ENCODE data around the gene PRPS2.

Gene PRPS2

DNA sequence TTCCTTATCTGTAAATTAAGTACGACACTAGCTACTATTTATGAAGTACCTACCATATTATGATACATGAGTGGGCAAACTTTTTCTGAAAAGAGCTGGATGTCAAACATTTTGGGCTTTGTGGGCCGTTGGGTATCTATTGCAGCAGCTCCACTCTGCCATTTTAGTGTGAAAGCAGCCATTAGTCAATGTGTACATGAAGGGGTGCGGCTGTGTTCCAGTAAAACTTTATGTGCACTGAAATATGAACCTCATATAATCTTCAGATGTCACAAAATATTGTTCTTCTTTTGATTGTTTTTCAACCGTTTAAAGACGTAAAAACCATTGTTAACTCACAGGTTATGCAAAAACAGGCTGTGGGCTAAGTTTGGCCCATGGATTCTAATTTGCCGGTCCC, 14.1 kb downstream of the PRPS2 start:
- no peaks in the 10 kb centered on the region for H3K79me2 ChIP-seq (ENCODE audit: control insufficient read depth, insufficient read depth, low read length, unreplicated experiment)
- peaks cover 10% of the 10 kb centered on the region; the same call in 1 of the 2 replicates for H3K36me3 ChIP-seq (ENCODE audit: insufficient read depth, low read length)
- no peak overlapping the region for H2AFZ ChIP-seq (ENCODE audit: low read length, unreplicated experiment)
- no peaks in the 10 kb centered on the region for H3K4me1 ChIP-seq (ENCODE audit: control insufficient read depth, insufficient read depth, low read length, unreplicated experiment)
- H3K27ac ChIP-seq (ENCODE audit: low read depth, low read length) = no peak overlapping the region
- H3K27me3 ChIP-seq (ENCODE audit: insufficient read depth, low read length) = no peaks in the 10 kb centered on the region
- H3K4me3 ChIP-seq (ENCODE audit: low read depth, low read length) = no peak overlapping the region

- H3K36me3 ChIP-seq (ENCODE audit: insufficient read depth, low read length) = peaks cover 6% of the 10 kb centered on the region; the same call in 1 of the 2 replicates
- H3K27me3 ChIP-seq (ENCODE audit: insufficient read depth, low read length) = no peaks in the 10 kb centered on the region
- H3K4me3 ChIP-seq (ENCODE audit: low read depth, low read length) = no peak overlapping the region
- no peak overlapping the region for H2AFZ ChIP-seq (ENCODE audit: low read length, unreplicated experiment)
- no peaks in the 10 kb centered on the region for H3K79me2 ChIP-seq (ENCODE audit: control insufficient read depth, insufficient read depth, low read length, unreplicated experiment)
- no peak overlapping the region for H3K27ac ChIP-seq (ENCODE audit: low read depth, low read length)
- H3K4me1 ChIP-seq (ENCODE audit: control insufficient read depth, insufficient read depth, low read length, unreplicated experiment) = no peaks in the 10 kb centered on the region
Measured at GRCh38 chrX:12811658-12812057, 20.4 kb downstream of the PRPS2 start.

DNA sequence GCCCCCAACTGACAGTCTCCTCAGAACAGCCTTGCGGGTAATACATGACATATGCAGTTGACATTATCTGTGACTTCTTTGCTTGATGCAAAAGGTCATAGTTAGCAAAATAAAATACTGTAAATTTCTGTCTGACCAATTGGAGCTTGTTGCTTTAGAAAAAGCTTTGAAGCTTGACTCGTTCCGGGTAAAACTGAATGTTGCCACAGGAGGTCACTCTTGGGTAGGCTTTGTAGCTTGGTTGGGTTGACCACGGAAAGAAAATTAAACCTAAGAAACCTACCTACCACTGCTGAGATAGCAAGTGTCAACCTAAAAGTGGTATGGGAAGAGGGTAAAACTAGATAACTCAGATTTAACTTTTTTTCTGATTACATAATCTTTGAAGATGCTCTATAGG, 23.2 kb downstream of the PRPS2 start:
- 0 out of 2 replicates have a peak, but pooled peaks cover 3% of the 10 kb centered on the region for H3K36me3 ChIP-seq (ENCODE audit: insufficient read depth, low read length)
- H3K79me2 ChIP-seq (ENCODE audit: control insufficient read depth, insufficient read depth, low read length, unreplicated experiment) = no peaks in the 10 kb centered on the region
- H3K27me3 ChIP-seq (ENCODE audit: insufficient read depth, low read length) = no peaks in the 10 kb centered on the region
- H2AFZ ChIP-seq (ENCODE audit: low read length, unreplicated experiment) = no peak overlapping the region
- no peak overlapping the region for H3K4me3 ChIP-seq (ENCODE audit: low read depth, low read length)
- H3K4me1 ChIP-seq (ENCODE audit: control insufficient read depth, insufficient read depth, low read length, unreplicated experiment) = no peaks in the 10 kb centered on the region
- no peak overlapping the region for H3K27ac ChIP-seq (ENCODE audit: low read depth, low read length)

DNA sequence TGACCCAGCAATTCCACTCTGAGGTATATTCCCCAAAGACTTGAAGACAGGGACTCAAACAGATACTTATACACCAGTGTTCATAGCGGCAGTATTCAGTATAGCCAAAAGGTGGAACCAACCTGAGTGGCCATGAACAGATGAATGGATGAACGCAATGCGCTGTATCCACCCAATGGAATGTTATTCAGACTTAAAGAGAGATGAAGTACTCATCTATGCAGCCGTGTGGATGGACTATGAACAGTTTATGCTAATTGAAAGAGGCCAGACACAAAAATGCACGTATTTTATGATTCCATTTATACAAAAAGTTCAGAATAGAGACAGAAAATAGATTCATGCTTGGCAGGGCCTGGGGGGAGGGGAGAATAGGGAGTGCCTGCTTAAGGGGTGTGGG, 26.3 kb downstream of the PRPS2 start:
- no peak overlapping the region for H2AFZ ChIP-seq (ENCODE audit: low read length, unreplicated experiment)
- no peak overlapping the region for H3K27ac ChIP-seq (ENCODE audit: low read depth, low read length)
- no peaks in the 10 kb centered on the region for H3K79me2 ChIP-seq (ENCODE audit: control insufficient read depth, insufficient read depth, low read length, unreplicated experiment)
- no peaks in the 10 kb centered on the region for H3K27me3 ChIP-seq (ENCODE audit: insufficient read depth, low read length)
- no peaks in the 10 kb centered on the region for H3K4me1 ChIP-seq (ENCODE audit: control insufficient read depth, insufficient read depth, low read length, unreplicated experiment)
- peaks cover 12% of the 10 kb centered on the region; the same call in 1 of the 2 replicates for H3K36me3 ChIP-seq (ENCODE audit: insufficient read depth, low read length)
- H3K4me3 ChIP-seq (ENCODE audit: low read depth, low read length) = no peak overlapping the region

GRCh38 chrX:12819222-12819621, 28.0 kb downstream of the PRPS2 start:
- H2AFZ ChIP-seq (ENCODE audit: low read length, unreplicated experiment) = no peak overlapping the region
- no peak overlapping the region for H3K4me3 ChIP-seq (ENCODE audit: low read depth, low read length)
- no peaks in the 10 kb centered on the region for H3K79me2 ChIP-seq (ENCODE audit: control insufficient read depth, insufficient read depth, low read length, unreplicated experiment)
- H3K27me3 ChIP-seq (ENCODE audit: insufficient read depth, low read length) = no peaks in the 10 kb centered on the region
- no peaks in the 10 kb centered on the region for H3K4me1 ChIP-seq (ENCODE audit: control insufficient read depth, insufficient read depth, low read length, unreplicated experiment)
- no peak overlapping the region for H3K27ac ChIP-seq (ENCODE audit: low read depth, low read length)
- H3K36me3 ChIP-seq (ENCODE audit: insufficient read depth, low read length) = peaks cover 13% of the 10 kb centered on the region; the same call in 1 of the 2 replicates

- Histone ChIP-seq H3K27me3 (ENCODE audit: insufficient read depth, low read length) (no peaks in the 10 kb centered on the region), H3K27ac (ENCODE audit: low read depth, low read length) (no peak overlapping the region), H2AFZ (ENCODE audit: low read length, unreplicated experiment) (no peak overlapping the region), H3K79me2 (ENCODE audit: control insufficient read depth, insufficient read depth, low read length, unreplicated experiment) (no peaks in the 10 kb centered on the region), H3K36me3 (ENCODE audit: insufficient read depth, low read length) (peaks cover 21% of the 10 kb centered on the region; the same call in 1 of the 2 replicates), H3K4me1 (ENCODE audit: control insufficient read depth, insufficient read depth, low read length, unreplicated experiment) (peaks cover 4% of the 10 kb centered on the region), H3K4me3 (ENCODE audit: low read depth, low read length) (no peak overlapping the region)
Measured at GRCh38 chrX:12820737-12821136, 29.5 kb downstream of the PRPS2 start.

GRCh38 chrX:12824944-12825343, 33.7 kb downstream of the PRPS2 start:
- H3K79me2 ChIP-seq (ENCODE audit: control insufficient read depth, insufficient read depth, low read length, unreplicated experiment) = no peaks in the 10 kb centered on the region
- no peak overlapping the region for H2AFZ ChIP-seq (ENCODE audit: low read length, unreplicated experiment)
- no peak overlapping the region for H3K4me3 ChIP-seq (ENCODE audit: low read depth, low read length)
- H3K36me3 ChIP-seq (ENCODE audit: insufficient read depth, low read length) = peaks cover 21% of the 10 kb centered on the region; the same call in 1 of the 2 replicates
- H3K27me3 ChIP-seq (ENCODE audit: insufficient read depth, low read length) = peaks cover 19% of the 10 kb centered on the region
- peaks cover 4% of the 10 kb centered on the region for H3K4me1 ChIP-seq (ENCODE audit: control insufficient read depth, insufficient read depth, low read length, unreplicated experiment)
- no peak overlapping the region for H3K27ac ChIP-seq (ENCODE audit: low read depth, low read length)

- H3K4me3 ChIP-seq (ENCODE audit: low read depth, low read length) = no peak overlapping the region
- H3K27ac ChIP-seq (ENCODE audit: low read depth, low read length) = no peak overlapping the region
- no peaks in the 10 kb centered on the region for H3K79me2 ChIP-seq (ENCODE audit: control insufficient read depth, insufficient read depth, low read length, unreplicated experiment)
- no peak overlapping the region for H2AFZ ChIP-seq (ENCODE audit: low read length, unreplicated experiment)
- H3K27me3 ChIP-seq (ENCODE audit: insufficient read depth, low read length) = peaks cover 19% of the 10 kb centered on the region
- peaks cover 4% of the 10 kb centered on the region for H3K4me1 ChIP-seq (ENCODE audit: control insufficient read depth, insufficient read depth, low read length, unreplicated experiment)
- H3K36me3 ChIP-seq (ENCODE audit: insufficient read depth, low read length) = peaks cover 16% of the 10 kb centered on the region; the same call in 1 of the 2 replicates
Measured at GRCh38 chrX:12825801-12826200, 34.6 kb downstream of the PRPS2 start.

DNA sequence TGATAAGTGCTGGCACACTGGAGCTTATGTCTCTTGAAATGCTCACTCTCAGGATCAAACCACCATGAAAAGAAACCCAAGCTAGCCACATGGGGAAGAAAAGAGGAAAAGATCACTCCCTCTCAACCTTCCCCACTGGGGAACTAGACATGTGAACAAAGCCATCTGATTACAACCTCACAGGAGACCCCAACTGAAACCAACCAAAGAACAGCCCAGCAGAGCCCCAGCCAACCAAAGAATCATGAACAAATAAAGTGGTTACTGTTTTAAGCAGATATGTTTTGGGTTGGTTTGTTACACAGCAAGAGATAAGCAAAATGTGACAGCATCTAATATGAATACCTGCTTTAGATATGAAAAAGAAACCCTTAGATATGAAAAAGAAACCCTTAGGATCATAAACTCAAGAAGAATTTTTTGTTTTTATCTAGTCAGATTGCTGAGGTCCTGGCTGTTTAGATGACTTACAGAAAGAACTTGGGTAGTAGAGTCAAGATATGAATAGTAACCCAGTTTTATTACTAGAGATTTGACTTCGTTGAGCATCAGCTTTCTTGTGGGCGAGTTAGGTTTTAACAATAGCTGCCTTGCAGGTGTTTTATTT, 52.0 kb downstream of the PRPS2 start:
- Histone ChIP-seq H3K36me3 (ENCODE audit: insufficient read depth, low read length) (no peaks in the 10 kb centered on the region), H3K4me1 (ENCODE audit: control insufficient read depth, insufficient read depth, low read length, unreplicated experiment) (no peaks in the 10 kb centered on the region), H3K4me3 (ENCODE audit: low read depth, low read length) (no peak overlapping the region), H3K27ac (ENCODE audit: low read depth, low read length) (no peak overlapping the region), H3K79me2 (ENCODE audit: control insufficient read depth, insufficient read depth, low read length, unreplicated experiment) (no peaks in the 10 kb centered on the region), H3K27me3 (ENCODE audit: insufficient read depth, low read length) (0 out of 2 replicates have a peak, but pooled peaks cover 7% of the 10 kb centered on the region), H2AFZ (ENCODE audit: low read length, unreplicated experiment) (no peak overlapping the region)

DNA sequence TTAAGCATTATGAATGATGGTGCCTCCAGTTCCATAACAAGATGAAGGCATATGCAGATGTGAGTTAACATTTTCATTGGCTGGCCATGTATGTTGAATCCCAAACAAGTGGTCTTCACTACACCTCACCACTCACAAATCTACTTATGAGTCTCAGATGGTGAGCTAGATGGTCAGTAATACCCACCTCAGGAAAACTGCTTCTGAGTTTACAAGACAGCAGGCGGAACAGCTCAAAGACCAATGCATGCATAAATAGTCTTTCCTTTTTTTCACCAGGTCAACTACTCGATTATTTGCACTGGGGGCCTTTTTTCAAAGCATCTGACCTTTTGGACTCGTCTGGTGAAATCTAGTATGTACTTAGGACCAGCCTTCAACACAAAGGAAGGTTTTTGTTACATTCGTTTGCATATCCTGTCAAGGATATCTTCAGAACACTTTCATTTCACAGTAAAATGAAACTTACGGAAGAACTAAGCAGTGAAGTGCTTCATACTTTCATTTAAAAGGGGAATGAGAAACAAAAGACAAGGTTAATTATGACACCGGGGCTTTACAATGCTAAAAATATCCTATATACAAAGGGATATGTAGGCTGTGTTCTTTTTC, 52.6 kb downstream of the PRPS2 start:
- no peaks in the 10 kb centered on the region for H3K79me2 ChIP-seq (ENCODE audit: control insufficient read depth, insufficient read depth, low read length, unreplicated experiment)
- no peak overlapping the region for H3K4me3 ChIP-seq (ENCODE audit: low read depth, low read length)
- H3K27me3 ChIP-seq (ENCODE audit: insufficient read depth, low read length) = 0 out of 2 replicates have a peak, but pooled peaks cover 7% of the 10 kb centered on the region
- H2AFZ ChIP-seq (ENCODE audit: low read length, unreplicated experiment) = no peak overlapping the region
- H3K36me3 ChIP-seq (ENCODE audit: insufficient read depth, low read length) = no peaks in the 10 kb centered on the region
- no peak overlapping the region for H3K27ac ChIP-seq (ENCODE audit: low read depth, low read length)
- no peaks in the 10 kb centered on the region for H3K4me1 ChIP-seq (ENCODE audit: control insufficient read depth, insufficient read depth, low read length, unreplicated experiment)

- Histone ChIP-seq H2AFZ (ENCODE audit: low read length, unreplicated experiment) (no peak overlapping the region), H3K36me3 (ENCODE audit: insufficient read depth, low read length) (no peaks in the 10 kb centered on the region), H3K4me1 (ENCODE audit: control insufficient read depth, insufficient read depth, low read length, unreplicated experiment) (no peaks in the 10 kb centered on the region), H3K4me3 (ENCODE audit: low read depth, low read length) (no peak overlapping the region), H3K79me2 (ENCODE audit: control insufficient read depth, insufficient read depth, low read length, unreplicated experiment) (no peaks in the 10 kb centered on the region), H3K27ac (ENCODE audit: low read depth, low read length) (no peak overlapping the region), H3K27me3 (ENCODE audit: insufficient read depth, low read length) (0 out of 2 replicates have a peak, but pooled peaks cover 7% of the 10 kb centered on the region)
Measured at GRCh38 chrX:12844319-12844718, 53.1 kb downstream of the PRPS2 start.
